ENCODE measurements around the gene CWF19L2.
A peak's percentile ranks its signal among the peaks of the same experiment; 100 is the strongest.

CWF19L2 gene

DNA sequence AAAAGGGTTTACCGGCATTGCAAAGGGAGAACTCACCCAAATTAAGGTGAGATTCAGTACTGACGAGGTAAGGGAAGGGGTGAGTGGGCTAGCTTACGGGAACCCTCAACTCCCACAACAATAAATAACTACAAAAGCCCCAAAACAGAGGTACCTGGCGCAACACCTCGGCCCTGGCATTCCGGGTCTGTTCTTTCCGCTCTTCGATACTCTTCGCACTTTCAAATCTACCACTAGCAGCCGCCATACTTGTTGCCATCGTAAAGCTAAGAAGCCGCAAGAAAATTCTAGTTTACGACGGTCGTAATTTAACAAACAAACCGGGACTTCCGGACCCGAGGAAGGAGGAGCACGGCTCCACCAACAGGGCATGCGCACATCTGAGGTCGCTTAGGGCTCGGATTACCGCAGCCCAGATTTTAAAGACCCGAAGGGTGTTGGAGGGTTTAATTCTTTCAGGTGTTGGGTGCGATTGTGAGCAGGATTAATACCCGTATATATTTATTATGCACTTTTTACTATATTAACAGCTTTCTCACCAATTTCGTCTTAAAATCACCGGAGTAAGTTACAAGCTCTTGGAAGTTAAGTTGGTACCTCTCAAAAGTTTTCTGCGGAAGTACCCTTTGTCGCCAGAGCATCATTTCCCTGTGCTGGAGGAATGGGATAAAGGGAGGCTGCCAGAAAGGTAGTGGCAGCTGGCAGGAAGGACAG lies at the start of gene CWF19L2:
TSS of gene CWF19L2 (minus strand) at position 268 of the 714 bp plus-strand sequence. CDS start at position 259, 9 bp downstream.
- peak within 1 kb of the TSS; percentile 95 for H3K4me3 ChIP-seq (ENCODE audit: low read length, poor library complexity, severe bottlenecking)
- peaks cover 9% of the 10 kb centered on the region for H3K4me1 ChIP-seq (ENCODE audit: insufficient read depth, low read length, poor library complexity, severe bottlenecking)
- H4K20me1 ChIP-seq (ENCODE audit: insufficient read depth, low read length, poor library complexity, severe bottlenecking): no peaks in the 10 kb centered on the region
- H3K9me2 ChIP-seq (replicated peaks; ENCODE audit: low read depth, low read length): no peaks in the 10 kb centered on the region; the same call in 1 of the 2 replicates
- peak within 1 kb of the TSS; percentile 87 for H3K9ac ChIP-seq (ENCODE audit: low read depth, low read length, poor library complexity, severe bottlenecking)
- no peaks in the 10 kb centered on the region for H3K9me3 ChIP-seq (ENCODE audit: insufficient read depth, low read depth, low read length)
- no peak for TF ChIP-seq EZH2phosphoT487 (IDR thresholded peaks at IDR 0.05; ENCODE audit: borderline replicate concordance)
- TF ChIP-seq, protein P1, sequence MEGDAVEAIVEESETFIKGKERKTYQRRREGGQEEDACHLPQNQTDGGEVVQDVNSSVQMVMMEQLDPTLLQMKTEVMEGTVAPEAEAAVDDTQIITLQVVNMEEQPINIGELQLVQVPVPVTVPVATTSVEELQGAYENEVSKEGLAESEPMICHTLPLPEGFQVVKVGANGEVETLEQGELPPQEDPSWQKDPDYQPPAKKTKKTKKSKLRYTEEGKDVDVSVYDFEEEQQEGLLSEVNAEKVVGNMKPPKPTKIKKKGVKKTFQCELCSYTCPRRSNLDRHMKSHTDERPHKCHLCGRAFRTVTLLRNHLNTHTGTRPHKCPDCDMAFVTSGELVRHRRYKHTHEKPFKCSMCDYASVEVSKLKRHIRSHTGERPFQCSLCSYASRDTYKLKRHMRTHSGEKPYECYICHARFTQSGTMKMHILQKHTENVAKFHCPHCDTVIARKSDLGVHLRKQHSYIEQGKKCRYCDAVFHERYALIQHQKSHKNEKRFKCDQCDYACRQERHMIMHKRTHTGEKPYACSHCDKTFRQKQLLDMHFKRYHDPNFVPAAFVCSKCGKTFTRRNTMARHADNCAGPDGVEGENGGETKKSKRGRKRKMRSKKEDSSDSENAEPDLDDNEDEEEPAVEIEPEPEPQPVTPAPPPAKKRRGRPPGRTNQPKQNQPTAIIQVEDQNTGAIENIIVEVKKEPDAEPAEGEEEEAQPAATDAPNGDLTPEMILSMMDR (conservative IDR thresholded peaks at IDR 0.05; ENCODE audit: low read length): no peak
- peaks cover 4% of the 10 kb centered on the region; the same call in 1 of the 2 replicates for H3K36me3 ChIP-seq (ENCODE audit: insufficient read depth, low read length)
- H3K79me2 ChIP-seq (ENCODE audit: insufficient read depth, low read length): peaks cover 22% of the 10 kb centered on the region
- H3K4me2 ChIP-seq (ENCODE audit: low read depth, low read length, poor library complexity, severe bottlenecking): peak within 1 kb of the TSS; percentile 96
- H3K27me3 ChIP-seq (ENCODE audit: insufficient read depth, low read length, poor library complexity, severe bottlenecking): peaks cover 14% of the 10 kb centered on the region
- H3F3A ChIP-seq (ENCODE audit: low read depth): no peaks in the 10 kb centered on the region
- peak within 1 kb of the TSS; percentile 96 for H2AFZ ChIP-seq (ENCODE audit: low read length)

DNA sequence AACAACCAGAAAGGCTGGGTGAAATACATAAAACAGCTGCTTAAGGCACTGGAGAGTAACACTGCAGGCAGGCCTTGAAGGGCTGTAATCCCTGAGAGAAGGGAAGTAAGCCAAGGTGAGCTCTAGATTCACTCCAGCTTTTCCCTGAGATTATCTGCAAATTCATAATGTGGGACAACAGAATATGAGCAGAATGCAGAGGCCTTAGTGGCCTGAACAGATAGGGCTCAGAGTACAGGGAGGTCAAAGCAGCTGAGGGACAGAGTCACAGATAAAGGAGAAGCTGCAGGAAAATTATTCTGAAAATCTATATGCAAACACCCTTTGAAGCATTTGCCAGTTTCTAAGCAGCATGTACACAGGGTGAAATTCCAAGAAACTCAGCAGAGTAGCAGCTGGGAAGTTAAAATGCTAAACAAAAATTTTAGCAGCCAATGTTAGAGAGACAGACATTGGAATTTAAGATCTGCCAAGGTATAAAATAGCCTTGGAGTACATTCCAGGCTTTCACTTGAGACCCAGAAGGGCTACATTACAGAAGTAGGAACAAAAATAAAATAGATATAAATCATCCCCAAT lies 48.1 kb upstream of the CWF19L2 start:
- H3K4me3 ChIP-seq (ENCODE audit: low read length, poor library complexity, severe bottlenecking): no peak overlapping the region
- H2AFZ ChIP-seq (ENCODE audit: low read length): no peak overlapping the region
- no peaks in the 10 kb centered on the region for H3K27me3 ChIP-seq (ENCODE audit: insufficient read depth, low read length, poor library complexity, severe bottlenecking)
- no peaks in the 10 kb centered on the region for H3K9me2 ChIP-seq (replicated peaks; ENCODE audit: low read depth, low read length)
- H3K4me1 ChIP-seq (ENCODE audit: insufficient read depth, low read length, poor library complexity, severe bottlenecking): no peaks in the 10 kb centered on the region
- no peak overlapping the region for H3K4me2 ChIP-seq (ENCODE audit: low read depth, low read length, poor library complexity, severe bottlenecking)
- no peaks in the 10 kb centered on the region for H3F3A ChIP-seq (ENCODE audit: low read depth)
- H3K36me3 ChIP-seq (ENCODE audit: insufficient read depth, low read length): peaks cover 28% of the 10 kb centered on the region
- no peaks in the 10 kb centered on the region for H4K20me1 ChIP-seq (ENCODE audit: insufficient read depth, low read length, poor library complexity, severe bottlenecking)
- H3K9ac ChIP-seq (ENCODE audit: low read depth, low read length, poor library complexity, severe bottlenecking): no peak overlapping the region
- peaks cover 10% of the 10 kb centered on the region; the same call in 1 of the 2 replicates for H3K9me3 ChIP-seq (ENCODE audit: insufficient read depth, low read depth, low read length)
- H3K79me2 ChIP-seq (ENCODE audit: insufficient read depth, low read length): no peaks in the 10 kb centered on the region
- TF ChIP-seq, protein P1 (conservative IDR thresholded peaks at IDR 0.05; ENCODE audit: low read length): no peak
- TF ChIP-seq EZH2phosphoT487 (IDR thresholded peaks at IDR 0.05; ENCODE audit: borderline replicate concordance): no peak

DNA sequence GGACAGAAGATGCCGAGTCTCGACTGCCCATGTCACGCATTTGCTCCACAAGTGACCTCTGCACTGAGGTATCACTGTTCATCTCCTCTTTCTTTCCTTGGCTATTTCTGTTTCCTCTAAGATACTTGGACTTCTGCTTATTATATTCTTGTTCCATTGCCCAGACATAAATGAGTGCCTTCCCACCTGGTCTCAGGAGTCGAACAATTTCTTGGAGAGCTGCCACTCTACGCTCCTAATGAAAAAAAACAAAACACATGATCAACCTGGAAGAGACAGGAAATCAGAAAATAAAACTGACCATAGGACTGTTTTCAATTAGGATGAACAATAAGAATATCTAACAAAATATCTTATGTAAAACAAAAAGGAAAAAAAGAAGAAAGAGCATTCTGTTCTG lies 47.4 kb upstream of the CWF19L2 start:
- Histone ChIP-seq H3K27me3 (ENCODE audit: insufficient read depth, low read length, poor library complexity, severe bottlenecking) (no peaks in the 10 kb centered on the region), H3K4me2 (ENCODE audit: low read depth, low read length, poor library complexity, severe bottlenecking) (no peak overlapping the region), H3K4me1 (ENCODE audit: insufficient read depth, low read length, poor library complexity, severe bottlenecking) (no peaks in the 10 kb centered on the region), H3K4me3 (ENCODE audit: low read length, poor library complexity, severe bottlenecking) (no peak overlapping the region), H2AFZ (ENCODE audit: low read length) (no peak overlapping the region), H3K36me3 (ENCODE audit: insufficient read depth, low read length) (peaks cover 28% of the 10 kb centered on the region), H3K9ac (ENCODE audit: low read depth, low read length, poor library complexity, severe bottlenecking) (no peak overlapping the region), H3K9me3 (ENCODE audit: insufficient read depth, low read depth, low read length) (peaks cover 10% of the 10 kb centered on the region; the same call in 1 of the 2 replicates), H4K20me1 (ENCODE audit: insufficient read depth, low read length, poor library complexity, severe bottlenecking) (no peaks in the 10 kb centered on the region), H3K79me2 (ENCODE audit: insufficient read depth, low read length) (no peaks in the 10 kb centered on the region), H3K9me2 (replicated peaks; ENCODE audit: low read depth, low read length) (no peaks in the 10 kb centered on the region), H3F3A (ENCODE audit: low read depth) (no peaks in the 10 kb centered on the region)
- TF ChIP-seq, protein P1 (conservative IDR thresholded peaks at IDR 0.05; ENCODE audit: low read length): no peak
- no peak for TF ChIP-seq EZH2phosphoT487 (IDR thresholded peaks at IDR 0.05; ENCODE audit: borderline replicate concordance)
